ENCODE results near the gene UCHL3.

Gene UCHL3

GRCh38 chr13:75635101-75635827 lies 85.7 kb downstream of the UCHL3 start:
- DNase-seq, result no peak

GRCh38 chr13:75635828-75636435 lies 86.3 kb downstream of the UCHL3 start, which contains the start of gene LMO7:
TSS of gene LMO7 (plus strand) at chr13:75636330. CDS start at chr13:75636658, 328 bp downstream.
- DNase-seq, result peak; percentile 46

DNA sequence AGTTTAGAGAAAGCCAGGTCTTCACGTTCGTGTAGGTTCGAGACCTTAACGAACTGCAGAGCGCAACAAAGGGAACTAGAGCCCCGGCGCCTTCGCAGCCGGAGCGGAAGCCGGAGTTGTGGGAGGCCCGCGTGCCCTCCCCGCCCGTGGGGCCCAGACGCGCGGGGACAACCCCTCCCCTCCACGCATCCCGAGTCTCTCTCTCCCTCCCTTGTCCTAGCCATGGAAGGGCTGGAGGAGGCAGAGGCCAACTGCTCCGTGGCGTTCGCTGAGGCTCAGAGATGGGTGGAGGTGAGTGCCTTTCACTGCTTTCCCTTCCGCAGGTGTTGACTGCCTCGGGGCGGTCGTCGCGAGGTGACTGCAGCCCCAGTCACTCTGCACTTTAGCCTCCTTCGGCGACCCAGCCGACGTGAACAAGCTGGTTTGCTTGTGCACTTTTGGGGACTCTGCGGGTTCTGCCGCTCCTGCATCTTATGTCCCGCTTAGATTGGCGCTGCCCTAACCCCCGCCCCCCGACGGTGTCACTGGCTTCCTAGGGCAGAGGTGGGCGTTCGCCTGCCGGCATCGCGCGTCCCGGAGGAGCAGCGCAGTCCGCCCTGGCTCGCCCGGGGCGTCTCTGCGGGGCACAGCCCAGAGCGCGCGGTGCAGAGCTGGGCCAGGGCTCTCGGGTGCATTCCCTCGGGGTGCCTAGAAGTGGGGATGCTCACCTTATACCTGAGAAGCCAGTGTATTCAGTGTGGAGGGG lies 87.0 kb downstream of the UCHL3 start:
- DNase-seq, result peak; percentile 41

- no peak for DNase-seq
These were observed 87.7 kb downstream of the UCHL3 start for GRCh38 chr13:75637181-75637750.

- no peak for DNase-seq
These were observed 89.9 kb downstream of the UCHL3 start for GRCh38 chr13:75639454-75639853.

DNA sequence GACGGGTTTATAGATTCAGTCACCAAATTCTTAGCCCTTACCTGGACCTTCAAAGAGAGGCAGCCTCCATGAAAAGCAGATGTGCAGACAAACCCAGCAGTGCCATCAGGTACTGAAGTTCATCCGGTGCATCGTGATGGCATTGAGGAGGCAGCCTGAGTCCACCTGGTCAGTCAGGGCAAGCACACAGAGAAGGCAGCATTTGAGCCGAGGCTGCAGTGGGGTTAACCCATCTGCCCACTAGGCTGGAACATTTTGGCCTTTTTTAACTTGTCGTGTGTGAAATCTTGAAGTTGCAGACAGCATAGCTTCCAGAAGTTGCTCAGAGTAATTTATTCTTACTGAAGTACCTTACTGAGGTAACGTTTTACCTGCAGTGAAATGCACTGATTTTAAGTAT lies 91.4 kb downstream of the UCHL3 start:
- no peak for DNase-seq

DNA sequence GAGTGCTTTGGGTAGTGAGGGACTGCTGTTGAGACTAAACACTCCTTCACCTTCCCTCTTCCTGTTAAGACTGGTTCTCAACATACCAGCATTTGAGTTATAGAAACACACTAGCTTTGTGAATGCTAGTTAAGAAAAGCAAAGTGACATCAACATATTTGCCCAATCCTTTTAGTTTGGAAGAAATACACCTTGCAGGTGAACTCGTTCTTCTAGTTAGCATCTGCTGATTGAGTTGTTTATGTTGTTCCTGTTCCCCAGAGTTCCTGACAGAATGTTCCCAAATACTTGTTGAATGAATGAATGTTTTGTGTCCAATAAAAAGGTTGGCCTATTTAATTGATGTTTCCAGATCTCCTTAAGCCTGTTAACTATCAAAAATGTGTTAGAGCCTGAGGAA lies 93.6 kb downstream of the UCHL3 start:
- no peak for DNase-seq

DNA sequence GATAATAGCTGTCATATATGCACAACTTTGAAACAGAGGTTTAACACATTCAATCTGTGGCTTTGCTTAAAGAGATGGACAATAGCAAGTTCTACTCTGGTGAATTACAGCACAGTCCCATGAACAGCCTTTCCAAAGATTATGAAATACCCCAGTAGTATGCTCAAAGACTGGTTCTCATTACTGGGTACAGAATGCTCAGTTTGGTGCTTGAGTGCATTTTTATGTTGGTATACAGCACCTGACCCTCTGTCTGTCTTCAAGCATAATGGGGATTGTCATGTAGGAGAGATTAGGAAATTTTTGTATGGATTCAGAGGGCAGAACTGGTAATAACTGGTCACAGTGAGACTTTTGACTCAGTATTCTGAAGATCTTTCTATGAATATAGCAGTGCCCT lies 94.1 kb downstream of the UCHL3 start:
- no peak for DNase-seq

DNA sequence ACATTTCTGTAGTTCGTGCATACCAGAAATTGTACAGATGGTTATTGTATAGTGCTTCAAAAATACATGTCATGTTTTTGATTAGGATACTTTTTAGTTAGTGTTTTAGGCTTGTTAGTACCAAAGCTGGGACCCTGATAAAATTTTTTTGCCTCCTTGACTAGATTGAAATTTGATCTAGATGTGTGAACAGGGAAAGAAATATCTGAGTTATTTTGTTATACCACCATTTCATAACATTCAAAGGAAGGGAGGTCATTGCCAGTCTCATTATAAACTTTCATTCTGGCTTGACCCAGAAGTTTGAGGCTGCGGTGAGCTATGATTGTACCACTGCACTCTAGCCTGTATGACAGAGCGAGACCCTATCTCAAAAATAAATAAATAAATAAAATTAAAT lies 95.5 kb downstream of the UCHL3 start:
- no peak for DNase-seq

- no peak for DNase-seq
These were observed 97.7 kb downstream of the UCHL3 start for GRCh38 chr13:75647126-75647784.

DNA sequence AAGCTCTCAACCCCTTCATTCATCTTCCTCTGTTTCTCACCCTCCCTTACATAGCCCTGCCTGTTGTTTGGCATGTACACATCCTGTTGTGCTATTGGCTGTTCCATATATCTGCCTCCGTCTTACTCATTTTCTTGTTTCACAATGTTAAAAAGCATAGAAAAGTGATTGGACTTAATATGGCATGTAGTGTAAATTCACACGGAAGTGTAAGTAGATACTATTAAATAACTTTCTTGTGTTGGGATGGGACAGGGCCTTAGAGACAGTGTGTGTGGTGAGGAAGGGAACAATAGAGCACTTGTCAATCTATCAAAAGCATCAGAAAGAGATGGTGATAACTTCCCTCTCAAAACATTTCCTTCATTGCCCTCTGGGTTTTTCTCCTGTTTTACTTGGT lies 98.9 kb downstream of the UCHL3 start:
- no peak for DNase-seq

- no peak for DNase-seq
These were observed 101.4 kb downstream of the UCHL3 start for GRCh38 chr13:75651013-75651412.

- DNase-seq, result no peak
These were observed 103.1 kb downstream of the UCHL3 start for GRCh38 chr13:75652726-75653125.
